GM21737 (cell line): Measurements from ENCODE around the gene SMC6.
A peak's percentile ranks its signal among the peaks of the same experiment; 100 is the strongest.

Experiments
- ATAC-seq: cut with Tn5 transposase; IDR thresholded peaks from one replicate; pipeline ENCODE4 v1.9.1; 2021; ENCODE audit warnings: mild to moderate bottlenecking, moderate library complexity; ENCODE audit not compliant: unreplicated experiment

The SMC6 gene

DNA sequence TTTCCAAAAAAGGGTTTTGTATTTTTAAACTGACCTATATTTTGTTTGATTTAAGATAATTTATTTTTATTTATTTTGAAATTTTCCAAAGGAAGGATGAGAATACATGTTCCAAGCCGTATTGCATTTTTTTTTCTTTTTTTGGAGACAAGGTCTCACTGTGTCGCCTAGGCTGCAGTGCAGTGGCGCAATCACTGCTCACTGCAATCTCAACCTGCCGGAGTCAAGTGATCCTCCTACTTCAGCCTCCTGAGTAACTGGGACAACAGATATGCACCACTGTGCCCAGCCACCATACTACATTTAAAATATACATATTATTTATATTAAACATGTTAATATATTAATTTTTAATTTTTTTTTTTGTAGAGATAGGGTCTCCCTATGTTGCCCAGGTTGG is 15.3 kb upstream of the SMC6 start:
- ATAC-seq = no peak

DNA sequence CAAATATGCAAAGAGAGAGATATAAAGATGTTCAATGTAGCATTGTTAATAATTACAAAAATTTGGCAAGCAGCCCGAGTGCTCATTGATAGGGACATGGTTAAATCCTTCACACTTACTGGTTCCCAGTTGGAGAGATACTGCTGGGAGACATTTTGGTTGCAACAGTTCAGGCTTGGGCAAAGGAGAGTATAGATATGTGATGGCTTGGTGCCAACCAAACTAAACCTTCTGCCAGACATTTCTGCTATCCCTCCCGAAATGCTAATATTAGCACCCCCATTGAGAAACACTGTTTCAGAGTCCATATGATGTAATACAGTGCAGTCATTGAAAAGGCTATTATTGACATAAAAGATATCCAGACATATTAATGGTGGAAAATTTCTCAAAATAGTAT is 11.8 kb upstream of the SMC6 start:
- ATAC-seq = no peak

DNA sequence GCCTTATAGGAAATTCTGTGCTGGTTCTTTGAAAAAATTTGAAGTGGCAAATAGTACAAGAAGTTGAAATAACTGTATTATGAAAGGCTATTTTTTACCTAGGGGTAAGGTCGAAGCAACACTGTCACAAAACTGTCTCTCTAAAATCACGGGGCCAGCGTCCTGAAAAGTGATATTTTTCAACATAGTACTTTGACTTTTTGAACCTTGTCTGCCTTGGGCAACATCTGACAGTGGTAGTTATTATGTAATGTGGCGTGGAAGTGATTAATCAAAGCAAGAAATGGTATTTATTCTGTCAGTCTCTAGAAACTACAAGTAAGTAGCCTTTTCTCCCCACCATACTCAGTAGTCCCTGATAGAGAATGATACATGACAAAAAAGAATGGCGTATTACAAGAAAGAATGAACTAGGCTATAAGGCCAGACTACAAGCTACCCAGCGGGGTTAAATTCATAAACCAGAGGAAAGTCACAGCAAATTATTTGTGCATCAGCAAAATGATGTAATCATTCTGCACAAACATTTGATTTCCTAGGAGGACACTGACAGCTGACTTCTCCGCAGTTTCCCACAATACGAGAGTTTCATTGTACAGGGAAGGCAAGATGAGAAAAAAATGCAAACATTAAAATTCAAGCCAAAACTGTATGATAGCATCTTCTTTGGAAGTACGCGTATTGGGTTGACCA is 10.2 kb upstream of the SMC6 start:
- no peak for ATAC-seq

DNA sequence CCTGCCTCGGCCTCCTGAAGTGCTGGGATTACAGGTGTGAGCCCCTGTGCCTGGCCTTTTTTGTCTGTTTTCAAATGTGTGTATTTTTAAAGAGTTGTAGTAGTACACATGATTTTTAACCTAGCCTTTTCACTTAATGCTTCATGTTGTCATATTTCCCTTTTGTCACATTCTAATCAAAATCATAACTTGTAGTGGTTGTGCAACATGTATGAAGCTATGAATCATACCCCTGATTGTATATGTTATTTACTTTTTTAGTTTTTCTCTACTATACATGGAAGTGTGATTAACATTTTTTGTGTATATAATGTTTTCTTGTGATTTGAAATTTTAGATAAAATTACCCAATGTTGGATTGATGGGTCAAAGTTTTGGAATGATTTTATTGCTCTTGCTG is 8.8 kb upstream of the SMC6 start:
- ATAC-seq = no peak

DNA sequence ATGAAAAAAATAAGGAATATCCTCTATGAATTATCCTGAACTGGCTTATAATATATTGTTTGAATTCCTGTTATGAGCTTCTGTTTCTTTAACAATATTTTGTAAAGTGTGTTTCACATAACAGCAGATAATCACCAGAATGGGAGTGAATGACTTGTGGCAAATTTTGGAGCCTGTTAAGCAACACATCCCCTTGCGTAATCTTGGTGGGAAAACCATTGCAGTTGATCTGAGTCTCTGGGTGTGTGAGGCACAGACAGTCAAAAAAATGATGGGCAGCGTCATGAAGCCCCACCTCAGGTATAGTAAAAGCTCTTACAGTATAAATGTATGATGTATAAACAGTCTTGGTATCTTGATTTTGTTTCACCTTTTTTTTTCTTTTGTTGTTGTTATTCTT is 6.2 kb upstream of the SMC6 start:
- no peak for ATAC-seq

DNA sequence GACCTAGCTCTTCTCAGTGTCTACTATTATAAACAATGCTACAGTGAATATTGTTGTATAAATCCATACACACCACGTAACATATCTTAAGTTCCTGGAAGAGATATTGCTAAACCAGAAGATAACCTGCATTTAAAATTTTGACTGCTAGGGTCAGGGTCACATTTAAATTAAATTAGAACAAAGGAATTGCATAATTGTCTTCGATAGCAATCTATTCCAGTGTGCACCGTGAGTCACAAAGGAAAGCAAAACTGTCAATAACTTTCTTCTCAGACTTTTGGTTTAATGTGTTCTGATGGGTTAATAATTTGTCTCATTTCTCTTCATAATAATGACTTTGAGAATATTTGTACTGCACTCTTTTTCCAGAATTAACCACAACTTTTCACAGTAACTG is 4.5 kb upstream of the SMC6 start:
- no peak for ATAC-seq

DNA sequence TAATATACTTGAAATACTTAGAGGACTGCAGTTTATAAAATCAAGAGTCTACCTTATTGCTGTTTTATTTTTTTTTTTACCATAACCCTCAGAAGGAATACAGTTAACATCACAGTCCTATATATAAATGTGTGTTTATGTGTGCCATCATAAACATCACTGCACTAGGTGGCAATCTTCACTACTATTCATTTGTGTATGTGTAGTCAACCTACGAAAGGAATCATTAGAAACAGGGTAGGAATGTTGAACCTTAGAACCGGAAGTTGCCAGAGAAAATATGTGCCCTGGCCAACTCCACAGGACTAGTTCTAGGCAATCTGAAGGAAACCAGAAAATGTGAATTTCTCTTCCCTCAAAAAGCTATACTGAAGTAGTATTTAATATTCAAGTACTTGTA is 3.7 kb upstream of the SMC6 start:
- no peak for ATAC-seq

DNA sequence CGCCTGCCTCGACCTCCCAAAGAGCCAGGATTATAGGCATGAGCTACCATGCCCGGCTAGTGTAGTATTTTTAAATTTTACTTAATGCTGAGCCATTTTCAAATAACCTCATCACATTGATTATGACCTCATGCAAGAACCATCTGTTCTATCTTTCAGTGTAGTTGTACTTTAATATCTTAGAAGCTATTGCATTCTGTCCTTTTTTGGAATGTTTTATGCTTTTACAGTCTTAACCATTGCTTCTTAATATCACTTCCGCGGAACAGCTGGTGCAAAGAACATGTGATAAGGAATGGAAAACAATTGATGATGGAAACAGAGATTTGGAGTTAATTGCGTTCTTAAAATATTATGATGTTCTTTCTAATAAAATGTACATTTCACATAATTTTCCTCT is 3.1 kb upstream of the SMC6 start:
- no peak for ATAC-seq

DNA sequence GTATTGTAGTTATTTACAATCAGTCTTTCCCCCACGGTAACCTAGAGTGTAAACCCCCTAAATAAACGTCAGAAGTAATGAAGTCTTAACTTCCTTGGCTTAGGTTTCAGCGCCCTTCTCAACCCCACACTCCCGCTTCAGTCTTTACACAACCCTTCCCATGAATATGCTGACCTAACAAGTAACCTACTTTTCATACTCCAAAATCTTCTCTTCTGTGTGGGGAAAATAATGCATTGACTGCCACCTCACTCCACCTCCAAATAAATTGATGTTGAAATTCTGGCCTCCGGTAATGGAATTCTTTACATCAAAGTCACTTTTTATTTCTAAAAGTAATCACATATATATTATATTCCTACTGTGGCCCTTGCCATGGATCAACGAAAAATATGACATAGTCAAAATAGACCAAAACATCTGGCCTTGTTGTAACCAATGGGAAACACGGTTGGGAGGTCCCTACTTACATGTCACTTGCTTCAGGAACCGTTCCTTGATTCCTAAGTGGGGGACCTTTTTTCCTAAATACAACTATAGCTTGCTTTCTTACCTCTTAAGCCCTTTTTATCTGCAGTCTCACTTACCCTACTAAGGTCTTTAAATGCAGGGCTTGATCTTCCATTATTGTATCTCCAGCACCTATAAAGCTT is 1.3 kb upstream of the SMC6 start:
- ATAC-seq = no peak

DNA sequence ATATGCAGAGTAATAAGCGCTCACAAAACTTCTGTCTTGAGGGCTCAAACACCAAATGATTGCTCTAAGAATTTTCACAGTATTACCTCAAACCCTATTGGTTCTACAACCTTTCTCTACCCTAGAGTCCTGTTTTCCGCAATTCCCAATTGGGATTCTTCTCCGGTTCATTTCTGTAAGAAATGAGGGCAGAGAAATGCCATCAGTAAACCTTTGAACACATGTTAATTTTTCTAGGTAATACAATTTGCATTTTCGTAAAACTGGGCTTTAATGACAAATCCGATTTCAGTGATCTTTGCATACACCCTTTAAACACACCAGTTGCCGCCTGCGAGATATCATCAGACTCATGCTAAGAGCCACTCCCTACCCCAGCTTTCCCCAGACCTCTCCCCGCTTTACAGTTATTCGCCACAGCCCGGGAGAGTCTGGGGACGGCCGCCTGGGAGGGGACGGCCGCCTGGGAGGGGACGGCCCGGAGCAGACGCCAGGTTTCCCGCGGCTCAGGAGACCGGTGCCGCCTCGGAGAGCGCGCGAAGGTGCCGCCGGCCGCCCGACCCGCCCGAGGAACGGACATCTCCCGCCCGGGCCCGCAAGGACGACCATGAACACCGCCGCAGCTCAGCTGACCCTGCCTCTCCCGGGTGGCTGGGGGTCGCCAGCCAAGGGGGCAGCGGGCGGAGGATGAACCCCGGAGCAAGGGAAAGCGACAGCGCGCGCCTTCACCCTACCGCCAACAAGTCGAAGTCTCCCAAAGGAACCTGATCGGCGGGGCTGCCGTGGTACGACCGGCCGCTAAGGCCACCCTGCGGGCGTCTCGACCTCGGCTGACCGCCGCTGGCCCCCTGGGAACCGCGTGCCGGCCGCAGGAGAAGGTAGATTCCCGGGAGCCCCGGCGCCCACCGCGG is 463 bp downstream of the SMC6 start:
- ATAC-seq = peak; percentile 29

DNA sequence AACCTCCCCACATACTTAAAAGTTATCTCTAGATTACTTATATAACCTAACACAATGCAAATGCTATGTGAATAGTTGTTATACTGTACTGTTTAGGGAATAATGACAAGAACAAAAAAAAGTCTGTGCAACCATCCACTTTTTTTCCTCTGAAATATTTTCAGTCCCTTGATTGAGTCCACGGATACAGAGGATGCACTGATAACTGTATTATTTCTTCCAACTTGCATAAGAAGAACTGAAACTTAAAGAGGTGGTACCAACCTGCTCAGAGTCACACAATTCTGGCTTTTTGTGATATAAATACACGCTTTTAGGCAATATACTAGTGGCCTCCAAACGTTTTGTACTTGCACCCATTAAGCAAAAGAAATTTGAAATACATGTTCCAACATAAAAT is 1.4 kb downstream of the SMC6 start:
- ATAC-seq = peak; percentile 12

DNA sequence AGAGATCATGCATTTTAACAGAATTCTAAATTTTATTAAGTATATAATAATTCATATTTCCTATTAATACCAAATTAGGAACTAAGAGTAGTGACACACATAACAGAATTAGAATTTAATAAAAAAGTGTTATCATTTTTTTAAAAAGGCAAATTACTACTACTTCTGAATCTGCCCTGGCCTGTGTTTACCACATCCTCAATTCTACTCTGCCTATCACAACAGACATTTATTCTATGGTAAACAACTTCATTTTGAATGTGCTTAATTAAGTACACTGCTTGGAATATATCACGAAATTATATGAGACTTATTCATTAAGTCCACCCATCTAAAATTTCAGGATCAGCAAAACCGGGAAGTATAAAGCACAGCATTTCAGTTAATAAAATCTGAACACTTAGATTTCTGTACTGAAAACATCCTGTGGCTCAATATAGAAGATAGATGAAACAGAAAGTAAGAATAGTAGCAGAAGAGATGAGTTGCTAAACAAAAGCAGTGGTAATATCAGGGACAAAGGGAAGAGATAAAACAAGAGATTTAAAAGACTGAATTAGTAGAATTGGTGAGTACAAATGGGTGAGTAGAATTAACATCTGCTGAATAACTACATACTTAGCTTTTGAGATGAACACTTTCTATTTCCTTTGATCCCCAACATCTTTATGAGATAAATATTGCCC is 3.7 kb downstream of the SMC6 start:
- ATAC-seq = peak; percentile 26

DNA sequence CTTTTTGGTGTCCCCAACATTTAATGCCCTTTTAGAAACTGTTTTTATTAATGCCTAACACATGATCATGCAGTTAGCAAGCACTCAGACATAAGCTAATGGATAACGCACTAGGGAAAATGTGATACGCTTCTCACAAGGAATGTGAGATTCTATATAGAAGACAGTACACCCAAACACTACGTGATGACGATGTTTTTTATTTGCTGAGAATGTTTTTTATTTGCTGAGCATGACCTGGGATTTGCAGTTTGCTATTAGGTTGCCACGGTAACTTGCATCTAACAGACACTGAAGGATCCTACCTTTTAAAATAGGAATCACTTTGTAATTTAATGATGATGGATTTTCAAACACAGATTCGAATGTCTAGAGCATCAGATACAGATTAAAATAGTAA is 4.9 kb downstream of the SMC6 start:
- no peak for ATAC-seq

DNA sequence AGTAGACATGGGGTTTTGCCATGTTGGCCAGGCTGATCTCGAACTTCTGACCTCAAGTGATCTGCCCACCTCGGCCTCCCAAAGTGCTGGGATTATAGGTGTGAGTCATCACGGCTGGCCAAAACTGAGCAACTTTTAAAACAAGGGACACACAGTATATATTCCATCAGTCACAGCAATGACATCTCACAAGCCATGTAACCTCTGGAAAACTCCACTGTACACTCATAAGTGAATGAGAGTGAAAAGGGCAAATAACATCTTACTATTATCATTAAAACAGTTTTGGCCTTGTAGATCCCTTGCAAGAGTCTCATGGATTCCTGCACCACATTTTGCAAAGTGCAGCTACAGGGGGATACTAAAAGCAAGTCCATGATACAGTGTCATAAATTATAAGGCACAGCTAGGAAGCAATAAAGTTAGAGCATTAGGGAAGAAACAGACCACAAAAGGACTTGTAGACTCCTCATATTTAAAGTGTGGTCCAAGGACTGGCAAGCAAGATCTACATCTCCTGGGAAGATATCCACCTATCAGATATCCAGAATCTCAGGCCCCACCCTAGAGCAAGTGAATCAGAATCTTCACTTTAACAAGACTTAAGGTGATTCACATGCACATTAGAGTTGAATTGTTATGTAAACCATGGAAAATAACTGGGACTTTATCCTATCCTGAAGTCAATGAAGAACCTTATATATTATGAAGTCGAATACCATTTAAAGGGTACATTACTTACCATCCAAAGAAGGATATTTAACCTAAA is 5.7 kb downstream of the SMC6 start:
- ATAC-seq = no peak

DNA sequence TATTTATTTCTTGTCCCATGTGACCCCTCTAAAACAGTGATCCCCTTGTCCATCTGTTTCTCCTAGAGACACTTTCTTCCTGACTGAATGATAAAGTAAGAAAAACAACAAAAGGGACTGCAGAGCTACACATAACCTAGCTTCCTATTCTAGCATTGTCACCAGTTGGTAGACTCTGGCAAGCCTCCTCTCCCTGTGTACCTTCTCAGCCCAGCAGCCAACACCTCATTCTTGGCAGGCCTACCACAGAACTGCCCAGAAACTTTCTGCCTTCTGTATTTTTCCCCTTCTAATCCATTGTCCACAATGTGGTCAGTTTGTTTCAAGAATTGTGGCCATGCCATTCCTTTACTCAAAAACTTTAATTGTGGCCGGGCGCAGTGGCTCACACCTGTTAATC is 13.4 kb downstream of the SMC6 start:
- ATAC-seq = no peak

DNA sequence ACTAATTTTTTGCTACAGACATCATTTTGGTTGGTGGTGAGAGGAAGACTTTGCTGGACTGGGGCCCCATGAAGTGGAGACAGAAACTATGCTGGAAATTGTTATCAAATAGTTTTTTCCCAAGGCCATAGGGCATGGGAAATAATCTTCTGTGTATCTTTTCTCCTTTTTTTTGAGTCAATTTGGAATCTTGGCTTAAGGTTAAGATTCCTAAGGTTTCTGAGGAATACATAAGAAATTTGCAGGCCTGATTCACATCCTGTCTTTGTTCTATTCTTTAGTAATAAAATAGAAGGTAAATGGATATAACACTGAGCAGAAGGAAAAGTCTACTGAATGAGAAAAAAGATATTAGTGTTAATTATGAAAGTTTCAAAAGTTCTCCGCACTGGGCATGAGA is 16.6 kb downstream of the SMC6 start:
- no peak for ATAC-seq

DNA sequence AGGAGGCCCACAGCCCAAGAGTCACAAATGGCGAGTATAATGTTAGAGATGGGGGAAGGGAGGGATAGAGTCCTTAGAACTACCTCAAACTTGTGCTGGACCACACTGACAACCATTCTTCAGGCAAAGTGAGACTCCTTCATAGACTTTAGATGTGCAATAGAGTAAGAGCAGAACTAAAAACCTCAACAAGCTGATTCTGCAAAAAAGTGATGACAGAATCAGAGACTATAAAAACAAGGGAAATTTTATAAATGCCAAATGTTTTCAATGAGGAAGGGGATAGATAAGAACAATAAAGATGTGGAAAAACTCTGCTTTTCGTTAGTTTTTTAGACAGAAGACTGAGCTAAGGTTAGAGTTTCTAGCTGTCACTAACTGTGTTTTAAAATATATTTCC is 17.7 kb downstream of the SMC6 start:
- no peak for ATAC-seq

DNA sequence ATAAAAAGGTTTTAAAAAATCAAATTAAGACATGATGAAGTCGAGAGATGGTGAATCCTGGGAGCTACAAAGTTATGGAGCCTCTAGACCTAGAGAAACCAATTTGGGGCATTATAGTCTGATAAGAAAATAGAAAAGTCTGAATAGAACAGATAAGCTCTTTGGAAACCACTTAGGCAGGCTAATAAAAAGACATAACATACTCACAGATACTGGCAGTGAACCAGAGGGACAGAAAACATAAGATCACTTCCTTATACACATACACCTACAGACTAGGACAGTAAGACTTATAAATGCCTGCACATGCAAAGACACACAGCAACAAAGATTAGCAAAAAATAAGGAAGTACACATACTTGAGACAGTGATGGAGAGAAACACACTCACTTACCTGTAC is 20.0 kb downstream of the SMC6 start:
- ATAC-seq = no peak

DNA sequence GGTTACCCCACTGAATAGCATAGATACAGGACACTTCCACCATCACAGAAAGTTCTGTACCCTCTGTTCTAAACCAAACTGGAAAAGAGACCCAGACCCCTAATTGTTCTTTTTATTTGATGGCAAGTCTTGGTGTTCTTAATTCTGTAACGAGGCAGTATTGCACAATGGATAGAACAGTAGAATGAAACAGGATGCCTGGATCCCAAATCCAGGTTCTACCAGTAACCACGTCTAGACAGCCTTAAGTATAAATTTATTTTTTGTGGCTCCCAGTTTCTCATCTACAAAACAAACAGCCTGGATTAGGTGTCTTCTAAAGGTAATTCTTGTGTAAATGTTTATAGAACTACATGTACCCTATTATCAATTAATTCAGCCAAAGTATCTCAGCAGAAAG is 23.7 kb downstream of the SMC6 start:
- no peak for ATAC-seq

DNA sequence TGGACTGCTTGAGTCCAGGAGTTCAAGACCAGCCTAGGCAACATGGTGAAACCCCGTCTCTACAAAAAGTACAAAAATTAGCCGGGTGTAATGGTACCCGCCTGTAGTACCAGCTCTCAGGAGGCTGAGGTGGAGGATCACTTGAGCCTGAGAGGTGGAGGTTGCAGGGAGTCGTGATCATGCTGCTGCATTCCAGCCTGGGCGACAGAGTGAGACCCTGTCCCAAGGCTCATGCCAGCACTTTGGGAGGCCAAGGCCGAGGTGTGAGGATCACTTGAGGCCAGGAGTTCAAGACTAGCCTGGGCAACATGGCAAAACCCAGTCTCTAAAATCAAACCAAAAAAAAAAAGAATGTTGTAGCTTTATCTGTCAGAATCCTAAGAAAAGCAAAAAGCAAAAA is 25.4 kb downstream of the SMC6 start:
- no peak for ATAC-seq
